HG02798 (cell line): ENCODE measurements around the gene LCNL1.

Experiments
- ATAC-seq: cut with Tn5 transposase; IDR thresholded peaks from one replicate; pipeline ENCODE4 v1.9.1; 2021; ENCODE audit warnings: mild to moderate bottlenecking; ENCODE audit not compliant: unreplicated experiment, poor library complexity

LCNL1 gene

GRCh38 chr9:136982232-136983051 is at the start of gene LCNL1:
LCNL1 (plus strand) TSS chr9:136982993; CDS start chr9:136983587, 594 bp downstream.
- no peak for ATAC-seq

- no peak for ATAC-seq
Measured at GRCh38 chr9:136934277-136934676, 48.5 kb upstream of the LCNL1 start.

GRCh38 chr9:136935651-136936050 is 47.1 kb upstream of the LCNL1 start:
- ATAC-seq = no peak

- ATAC-seq = no peak
Measured at GRCh38 chr9:136936645-136937170, 46.1 kb upstream of the LCNL1 start.

- ATAC-seq = no peak
Measured at GRCh38 chr9:136937186-136938001, 45.4 kb upstream of the LCNL1 start.

GRCh38 chr9:136939431-136939995 is 43.3 kb upstream of the LCNL1 start:
- ATAC-seq = no peak

GRCh38 chr9:136939996-136940525 is 42.7 kb upstream of the LCNL1 start:
- ATAC-seq = no peak

- ATAC-seq = no peak
Measured at GRCh38 chr9:136940526-136941230, 42.1 kb upstream of the LCNL1 start.

GRCh38 chr9:136941231-136942111 is 41.3 kb upstream of the LCNL1 start:
- ATAC-seq = no peak

GRCh38 chr9:136942112-136942880 is 40.5 kb upstream of the LCNL1 start:
- ATAC-seq = no peak

- no peak for ATAC-seq
Measured at GRCh38 chr9:136942881-136943230, 39.9 kb upstream of the LCNL1 start.

GRCh38 chr9:136943291-136944211 is 39.2 kb upstream of the LCNL1 start:
- peak; percentile 8 for ATAC-seq

- ATAC-seq = no peak
Measured at GRCh38 chr9:136944212-136944518, 38.6 kb upstream of the LCNL1 start.

- peak; percentile 91 for ATAC-seq
Measured at GRCh38 chr9:136944519-136945332, 38.1 kb upstream of the LCNL1 start, which contains the start of the genes C8G and FBXW5. C8G (plus strand) TSS chr9:136945243; CDS start chr9:136945321, 78 bp downstream. FBXW5 (minus strand) TSS chr9:136944738; CDS start chr9:136944083, 655 bp downstream.

- no peak for ATAC-seq
Measured at GRCh38 chr9:136945333-136946227, 37.2 kb upstream of the LCNL1 start.
